ENCODE measurements around the gene SPECC1L. TPM values are rescaled to one million over a fixed set of nuclear protein-coding genes. Genes with fewer than 3 reads are reported as not detected.
"Not testable (repeated sequence)": the region's sequence is repeated elsewhere in the genome, so short reads cannot be mapped to it uniquely, and the experiment has no call there.

The SPECC1L gene
- total RNA-seq, 5 donors from 2014 or later (not counting 1 experiment from before 2014, with no cell fraction given): 45.3 to 64.0 (median 54.5) TPM

DNA sequence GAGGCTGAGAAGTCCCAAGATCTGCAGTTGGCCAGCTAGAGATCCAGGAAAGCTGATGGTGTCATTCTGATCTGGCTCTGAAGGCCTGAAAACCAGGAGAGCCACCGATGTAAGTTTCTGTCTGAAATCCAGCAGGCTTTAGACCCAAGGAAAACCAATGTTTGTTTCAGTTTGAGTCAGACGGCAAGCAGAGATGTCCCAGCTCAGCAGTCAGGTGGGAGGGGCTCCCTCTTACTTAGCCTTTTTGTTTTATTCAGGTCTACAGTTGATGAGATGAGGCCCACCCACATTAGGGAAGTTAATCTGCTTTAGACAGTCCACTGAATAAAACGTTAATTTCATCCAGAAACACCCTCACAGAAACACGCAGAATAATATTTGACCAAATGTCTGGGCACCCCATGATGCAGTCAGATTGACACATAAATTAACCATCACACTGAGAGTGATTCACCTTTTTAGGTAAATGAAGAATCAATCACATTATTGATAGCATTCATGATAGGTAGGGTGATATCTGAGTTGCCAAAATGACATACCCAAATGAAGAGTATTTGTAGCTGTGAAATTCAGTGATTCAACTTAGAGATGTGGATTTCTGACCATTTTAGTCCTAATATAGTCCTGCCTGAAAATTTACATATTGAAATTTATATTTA is 28.0 kb downstream of the SPECC1L start:
- CTCF ChIA-PET; H3K36me3 ChIP-seq (ENCODE audit: control insufficient read depth in 2 of 2, extremely low read depth in 1 of 2, insufficient read depth in 1 of 2, low read length in 1 of 2); H3K9me3 Mint-ChIP-seq; H3K4me3 Mint-ChIP-seq; POLR2A ChIA-PET; H3K27ac Mint-ChIP-seq; DNase-seq; H3K4me3 ChIP-seq (ENCODE audit: control insufficient read depth in 1 of 2, extremely low read depth in 1 of 2, low read length in 1 of 2); H3K27me3 Mint-ChIP-seq; H3K9me3 ChIP-seq; H3K36me3 Mint-ChIP-seq; H3K27ac ChIP-seq (ENCODE audit: low read length); H3K27me3 ChIP-seq (replicated peaks in 1 of 2; ENCODE audit: control insufficient read depth in 2 of 2, extremely low read depth in 1 of 2, insufficient read depth in 2 of 2, low read length in 1 of 2); ATAC-seq (replicated peaks in 1 of 4): not testable (repeated sequence)
- H3K4me1 ChIP-seq (ENCODE audit: control insufficient read depth in 1 of 2, extremely low read depth in 1 of 2, insufficient read depth in 2 of 2, low read length in 2 of 2): peaks cover 13 to 18% of the 10 kb centered on the region in 2 experiments
- no CpG with 5 or more reads among the region's 4 CpGs for WGBS (ENCODE audit: insufficient coverage)
- H3K4me1 Mint-ChIP-seq: peaks cover 49 to 60% (median 53%) of the 10 kb centered on the region in 3 donors

DNA sequence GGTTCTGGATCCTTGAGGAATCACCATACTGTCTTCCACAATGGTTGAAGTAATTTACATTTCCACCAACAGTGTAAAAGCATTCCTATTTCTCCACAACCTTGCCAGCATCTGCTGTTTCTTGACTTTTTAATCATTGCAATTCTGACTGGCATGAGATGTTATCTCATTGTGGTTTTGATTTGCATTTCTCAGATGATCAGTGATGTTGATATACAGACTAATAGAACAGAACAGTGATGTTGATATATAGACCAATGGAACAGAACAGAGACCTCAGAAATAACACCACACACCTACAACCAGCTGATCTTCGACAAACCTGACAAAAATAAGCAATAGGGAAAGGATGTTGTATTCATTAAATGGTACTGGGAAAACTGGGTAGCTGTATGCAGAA is 29.9 kb downstream of the SPECC1L start:
- CTCF ChIA-PET; DNase-seq; H3K36me3 ChIP-seq (ENCODE audit: control insufficient read depth in 2 of 2, extremely low read depth in 1 of 2, insufficient read depth in 1 of 2, low read length in 1 of 2); H3K27me3 ChIP-seq (replicated peaks in 1 of 2; ENCODE audit: control insufficient read depth in 2 of 2, extremely low read depth in 1 of 2, insufficient read depth in 2 of 2, low read length in 1 of 2); H3K9me3 ChIP-seq; H3K27ac ChIP-seq (ENCODE audit: low read length); H3K27me3 Mint-ChIP-seq; H3K4me3 ChIP-seq (ENCODE audit: control insufficient read depth in 1 of 2, extremely low read depth in 1 of 2, low read length in 1 of 2); POLR2A ChIA-PET; H3K9me3 Mint-ChIP-seq: not testable (repeated sequence)
- H3K4me1 ChIP-seq (ENCODE audit: control insufficient read depth in 1 of 2, extremely low read depth in 1 of 2, insufficient read depth in 2 of 2, low read length in 2 of 2): peaks cover 14 to 36% of the 10 kb centered on the region in 2 experiments
- H3K27ac Mint-ChIP-seq: peak overlapping the region; percentile 56 to 75
- no CpG with 5 or more reads among the region's 1 CpG for WGBS (ENCODE audit: insufficient coverage)
- H3K36me3 Mint-ChIP-seq: peaks cover 15% of the 10 kb centered on the region
- peak in 1 of 4 experiments; percentile 33 for ATAC-seq (replicated peaks in 1 of 4)
- H3K4me3 Mint-ChIP-seq: peak overlapping the region in 1 of 3 donors; percentile 0
- peaks cover 66 to 76% (median 71%) of the 10 kb centered on the region in 3 donors for H3K4me1 Mint-ChIP-seq

DNA sequence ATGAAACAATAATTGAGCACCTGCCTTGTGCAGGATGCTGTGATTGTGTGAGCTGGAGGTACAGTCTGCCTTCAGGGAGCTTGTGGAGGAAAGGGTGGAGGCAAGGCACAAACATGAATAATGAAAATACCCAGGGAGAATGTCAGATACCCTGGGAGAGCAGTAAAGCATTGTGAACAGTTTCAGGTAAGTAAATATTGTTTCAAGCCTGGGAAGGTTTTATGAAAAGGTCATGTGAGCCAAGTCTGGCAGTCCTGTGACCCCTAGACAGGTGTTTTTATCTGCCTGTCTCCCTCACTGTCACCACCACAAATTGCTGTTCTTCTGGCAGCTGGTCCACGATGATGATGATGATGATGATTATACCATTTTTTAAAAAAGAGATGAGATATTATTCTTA is 32.0 kb downstream of the SPECC1L start:
- Histone ChIP-seq H3K36me3 (ENCODE audit: control insufficient read depth in 2 of 2, extremely low read depth in 1 of 2, insufficient read depth in 1 of 2, low read length in 1 of 2) (peaks cover 0 to 9% of the 10 kb centered on the region in 2 donors), H3K9me3 (no peaks in the 10 kb centered on the region), H3K4me1 (ENCODE audit: control insufficient read depth in 1 of 2, extremely low read depth in 1 of 2, insufficient read depth in 2 of 2, low read length in 2 of 2) (peaks cover 14 to 37% of the 10 kb centered on the region in 2 experiments), H3K27me3 (replicated peaks in 1 of 2; ENCODE audit: control insufficient read depth in 2 of 2, extremely low read depth in 1 of 2, insufficient read depth in 2 of 2, low read length in 1 of 2) (no peaks in the 10 kb centered on the region), H3K4me3 (ENCODE audit: control insufficient read depth in 1 of 2, extremely low read depth in 1 of 2, low read length in 1 of 2) (no peak overlapping the region), H3K27ac (ENCODE audit: low read length) (no peak overlapping the region)
- Mint-ChIP-seq H3K27ac (peak overlapping the region; percentile 40 to 66), H3K4me3 (peak overlapping the region in 1 of 3 donors; percentile 45), H3K4me1 (peaks cover 78 to 81% (median 79%) of the 10 kb centered on the region in 3 donors), H3K27me3 (no peaks in the 10 kb centered on the region), H3K9me3 (no peaks in the 10 kb centered on the region), H3K36me3 (peaks cover 26% of the 10 kb centered on the region)
- POLR2A ChIA-PET: no interaction called here
- ATAC-seq (replicated peaks in 1 of 4) (no peak), DNase-seq (no peak)
- CTCF ChIA-PET: no interaction called here
- WGBS (ENCODE audit: insufficient coverage): no CpG with 5 or more reads among the region's 1 CpG

DNA sequence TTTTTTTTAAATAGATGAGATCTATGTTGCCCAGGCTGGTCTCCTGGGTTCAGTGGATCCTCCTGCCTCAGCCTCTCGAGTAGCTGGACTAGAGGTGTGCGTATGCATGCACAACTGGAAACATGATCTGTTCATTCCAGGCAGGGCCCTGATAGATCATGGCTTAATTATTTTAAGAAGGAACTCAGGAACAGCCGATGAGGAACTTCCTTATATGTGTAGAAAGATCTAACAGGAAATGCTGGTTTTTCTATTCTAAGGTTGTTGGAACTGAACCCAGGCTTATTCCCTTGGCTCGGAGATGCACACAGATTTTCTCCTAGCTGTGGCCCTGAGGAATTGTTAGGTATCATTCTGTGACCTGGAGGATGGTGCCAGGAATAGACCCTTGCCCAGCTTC is 32.4 kb downstream of the SPECC1L start:
- Histone ChIP-seq H3K4me3 (ENCODE audit: control insufficient read depth in 1 of 2, extremely low read depth in 1 of 2, low read length in 1 of 2) (no peak overlapping the region), H3K9me3 (no peaks in the 10 kb centered on the region), H3K27me3 (replicated peaks in 1 of 2; ENCODE audit: control insufficient read depth in 2 of 2, extremely low read depth in 1 of 2, insufficient read depth in 2 of 2, low read length in 1 of 2) (no peaks in the 10 kb centered on the region), H3K27ac (ENCODE audit: low read length) (no peak overlapping the region), H3K36me3 (ENCODE audit: control insufficient read depth in 2 of 2, extremely low read depth in 1 of 2, insufficient read depth in 1 of 2, low read length in 1 of 2) (peaks cover 0 to 10% of the 10 kb centered on the region in 2 donors), H3K4me1 (ENCODE audit: control insufficient read depth in 1 of 2, extremely low read depth in 1 of 2, insufficient read depth in 2 of 2, low read length in 2 of 2) (peaks cover 14 to 37% of the 10 kb centered on the region in 2 experiments)
- DNase-seq (no peak), ATAC-seq (replicated peaks in 1 of 4) (no peak)
- Mint-ChIP-seq H3K27ac (peak overlapping the region in 1 of 2 donors; percentile 64), H3K9me3 (no peaks in the 10 kb centered on the region), H3K4me1 (peaks cover 78 to 81% (median 79%) of the 10 kb centered on the region in 3 donors), H3K4me3 (peak overlapping the region in 1 of 3 donors; percentile 42), H3K36me3 (peaks cover 26% of the 10 kb centered on the region), H3K27me3 (no peaks in the 10 kb centered on the region)
- ChIA-PET CTCF (interaction anchor here in 1 of 2 donors (0.6 kb wide), 1 partner anchor 63 kb away, joined by 4 read pairs; no protein-coding TSS in a partner anchor), POLR2A (no interaction called here)
- WGBS (ENCODE audit: insufficient coverage): 74% methylated on average over 4 of the region's 4 CpGs

DNA sequence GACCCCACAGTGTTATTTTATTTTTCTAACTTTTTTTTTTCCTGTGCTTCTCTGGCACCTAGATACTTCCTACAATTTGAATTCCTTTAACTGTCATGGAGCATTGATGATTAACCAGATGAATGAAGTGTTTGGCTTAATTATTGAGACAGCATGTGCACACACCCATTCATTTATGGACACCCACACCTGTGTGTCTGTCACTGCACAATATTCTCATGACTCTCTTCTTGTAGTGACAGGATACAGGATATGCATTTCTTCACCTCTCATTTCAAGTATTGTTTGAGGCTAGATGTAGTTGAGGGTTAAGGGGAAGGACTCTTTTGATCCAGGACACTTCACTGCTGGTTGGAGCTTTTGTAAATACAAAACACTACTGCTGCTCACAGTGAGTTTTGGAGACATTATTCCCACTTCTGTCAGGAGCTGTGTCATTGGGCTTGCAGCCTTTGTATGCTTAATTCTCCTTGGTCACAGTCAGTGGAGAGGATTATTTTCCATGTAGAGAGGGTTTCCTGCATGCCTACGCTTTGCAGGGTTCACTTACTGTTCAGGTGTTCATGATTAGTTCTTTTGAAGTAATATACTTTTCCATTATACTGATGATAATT is 33.5 kb downstream of the SPECC1L start:
- no peaks in the 10 kb centered on the region for H3K9me3 Mint-ChIP-seq
- no CpG with 5 or more reads among the region's 1 CpG for WGBS (ENCODE audit: insufficient coverage)

DNA sequence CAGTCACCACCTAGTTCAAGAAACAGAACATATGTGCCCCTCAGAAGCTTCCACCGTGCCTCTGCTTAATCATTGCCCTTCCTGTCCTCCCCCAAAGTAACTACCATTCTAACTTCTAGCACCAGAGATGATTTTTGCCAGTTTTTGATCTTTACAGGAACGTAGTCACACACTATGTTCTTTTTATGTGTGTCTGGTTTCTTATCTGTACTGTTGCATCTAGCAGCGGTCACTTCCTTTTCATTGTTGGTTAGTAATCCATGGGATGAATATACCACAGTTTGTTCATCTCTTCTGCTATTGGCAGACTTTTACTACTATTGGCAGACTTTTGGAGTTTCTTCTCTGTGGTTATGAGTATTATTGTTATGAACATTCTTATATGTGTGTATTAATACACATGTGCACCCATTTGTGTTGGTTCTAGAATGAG is 34.6 kb downstream of the SPECC1L start:
- H3K4me1 Mint-ChIP-seq: peaks cover 60 to 68% (median 62%) of the 10 kb centered on the region in 3 donors
- H3K4me3 Mint-ChIP-seq: peak overlapping the region in 2 of 3 donors; percentile 6 to 11
- Histone ChIP-seq H3K36me3 (ENCODE audit: control insufficient read depth in 2 of 2, extremely low read depth in 1 of 2, insufficient read depth in 1 of 2, low read length in 1 of 2) (peaks cover 5 to 10% of the 10 kb centered on the region in 2 donors), H3K4me1 (ENCODE audit: control insufficient read depth in 1 of 2, extremely low read depth in 1 of 2, insufficient read depth in 2 of 2, low read length in 2 of 2) (peaks cover 14 to 37% of the 10 kb centered on the region in 2 experiments), H3K4me3 (ENCODE audit: control insufficient read depth in 1 of 2, extremely low read depth in 1 of 2, low read length in 1 of 2) (no peak overlapping the region), H3K9me3 (no peaks in the 10 kb centered on the region), H3K27me3 (replicated peaks in 1 of 2; ENCODE audit: control insufficient read depth in 2 of 2, extremely low read depth in 1 of 2, insufficient read depth in 2 of 2, low read length in 1 of 2) (no peaks in the 10 kb centered on the region), H3K27ac (ENCODE audit: low read length) (peak overlapping the region; percentile 13)
- H3K9me3 Mint-ChIP-seq: no peaks in the 10 kb centered on the region
- ATAC-seq (replicated peaks in 1 of 4) (peak; percentile 72 to 79 (median 75)), DNase-seq (peak in 1 of 35 experiments; percentile 15)
- peak overlapping the region; percentile 16 to 71 for H3K27ac Mint-ChIP-seq
- no peaks in the 10 kb centered on the region for H3K27me3 Mint-ChIP-seq
- WGBS (ENCODE audit: insufficient coverage): no CpG with 5 or more reads among the region's 3 CpGs
- POLR2A ChIA-PET: no interaction called here
- CTCF ChIA-PET: interaction anchor here in 1 of 2 donors (0.7 kb wide), 1 partner anchor 74 kb away, joined by 3 read pairs; no protein-coding TSS in a partner anchor
- H3K36me3 Mint-ChIP-seq: peaks cover 31% of the 10 kb centered on the region

More for the DNA sequence above, 33.5 kb downstream of the SPECC1L start:
- ATAC-seq (replicated peaks in 1 of 4) (peak in 1 of 4 experiments; percentile 33), DNase-seq (no peak)
- Histone ChIP-seq H3K36me3 (ENCODE audit: control insufficient read depth in 2 of 2, extremely low read depth in 1 of 2, insufficient read depth in 1 of 2, low read length in 1 of 2) (peaks cover under 1 to 10% of the 10 kb centered on the region in 2 donors), H3K9me3 (no peaks in the 10 kb centered on the region), H3K27me3 (replicated peaks in 1 of 2; ENCODE audit: control insufficient read depth in 2 of 2, extremely low read depth in 1 of 2, insufficient read depth in 2 of 2, low read length in 1 of 2) (no peaks in the 10 kb centered on the region), H3K4me1 (ENCODE audit: control insufficient read depth in 1 of 2, extremely low read depth in 1 of 2, insufficient read depth in 2 of 2, low read length in 2 of 2) (peaks cover 14 to 37% of the 10 kb centered on the region in 2 experiments), H3K27ac (ENCODE audit: low read length) (no peak overlapping the region), H3K4me3 (ENCODE audit: control insufficient read depth in 1 of 2, extremely low read depth in 1 of 2, low read length in 1 of 2) (no peak overlapping the region)
- no peaks in the 10 kb centered on the region for H3K27me3 Mint-ChIP-seq
- CTCF ChIA-PET: interaction anchor here in 1 of 2 donors (0.6 kb wide), 1 partner anchor 1428 kb away, joined by 3 read pairs; no protein-coding TSS in a partner anchor
- H3K4me3 Mint-ChIP-seq: peak overlapping the region in 1 of 3 donors; percentile 19
- H3K27ac Mint-ChIP-seq: peak overlapping the region in 1 of 2 donors; percentile 7
- peaks cover 26% of the 10 kb centered on the region for H3K36me3 Mint-ChIP-seq
- POLR2A ChIA-PET: interaction anchor here in 1 of 2 donors (0.7 kb wide), 1 partner anchor 212 kb away, joined by 3 read pairs; no protein-coding TSS in a partner anchor
- peaks cover 70 to 79% (median 72%) of the 10 kb centered on the region in 3 donors for H3K4me1 Mint-ChIP-seq
